NCI-H2171 treated with DMSO at 0.1 percent for 48 hours (cell line): ENCODE data around the gene ARHGAP10.
"Not testable (repeated sequence)": the region's sequence is repeated elsewhere in the genome, so short reads cannot be mapped to it uniquely, and the experiment has no call there.

ENCODE experiments used
- DNase-seq: peaks from one replicate; lab custom pipeline; 2025; lab: John Stamatoyannopoulos, UW

ARHGAP10 gene

GRCh38 chr4:147853706-147854105, 121.8 kb downstream of the ARHGAP10 start:
- no peak for DNase-seq

- no peak for DNase-seq
Measured at GRCh38 chr4:147854154-147854553, 122.3 kb downstream of the ARHGAP10 start.

DNA sequence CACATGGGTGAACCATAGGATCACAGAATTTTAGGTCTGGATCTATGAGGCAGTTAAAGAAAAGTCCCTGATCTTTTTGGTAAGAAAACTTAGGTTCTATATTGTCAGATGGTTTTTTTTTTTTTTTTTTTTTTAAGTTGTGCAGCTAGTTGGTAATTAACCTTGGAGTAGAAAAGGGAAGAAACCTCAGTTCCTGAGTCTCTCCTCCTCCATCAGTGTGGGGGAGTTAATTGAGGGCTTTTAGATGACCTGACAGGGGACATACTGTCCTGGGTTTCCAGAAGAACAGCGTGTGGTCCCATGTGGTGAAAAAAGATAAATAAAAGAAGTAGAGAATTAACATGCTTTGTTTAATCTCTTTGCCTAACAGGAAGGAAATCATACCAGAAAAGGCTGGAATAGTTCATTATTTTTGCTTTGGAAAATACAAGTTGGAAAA, 123.7 kb downstream of the ARHGAP10 start:
- DNase-seq: no peak

DNA sequence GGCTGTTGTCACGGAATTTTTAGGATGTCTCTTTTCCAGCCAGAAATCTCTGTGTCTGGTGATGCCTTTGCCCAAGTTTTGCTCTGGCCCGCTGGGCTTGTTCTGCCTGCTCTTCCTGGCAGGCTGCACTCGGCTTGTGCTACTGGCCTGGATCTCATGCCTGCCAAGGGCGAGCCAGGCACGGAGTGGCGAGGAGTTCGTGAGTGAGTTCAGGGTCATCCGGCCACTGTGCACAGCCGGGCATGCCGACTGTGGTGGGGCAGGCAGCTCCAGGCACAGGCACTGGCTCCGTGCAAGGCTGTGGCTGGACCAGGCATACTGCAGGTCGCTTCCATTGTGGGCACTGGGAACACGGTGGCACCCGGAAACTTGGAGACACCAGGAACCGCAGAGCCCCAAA, 129.1 kb downstream of the ARHGAP10 start:
- no peak for DNase-seq

- no peak for DNase-seq
Measured at GRCh38 chr4:147862043-147862692, 130.3 kb downstream of the ARHGAP10 start.

GRCh38 chr4:147863111-147863747, 131.3 kb downstream of the ARHGAP10 start:
- no peak for DNase-seq

DNA sequence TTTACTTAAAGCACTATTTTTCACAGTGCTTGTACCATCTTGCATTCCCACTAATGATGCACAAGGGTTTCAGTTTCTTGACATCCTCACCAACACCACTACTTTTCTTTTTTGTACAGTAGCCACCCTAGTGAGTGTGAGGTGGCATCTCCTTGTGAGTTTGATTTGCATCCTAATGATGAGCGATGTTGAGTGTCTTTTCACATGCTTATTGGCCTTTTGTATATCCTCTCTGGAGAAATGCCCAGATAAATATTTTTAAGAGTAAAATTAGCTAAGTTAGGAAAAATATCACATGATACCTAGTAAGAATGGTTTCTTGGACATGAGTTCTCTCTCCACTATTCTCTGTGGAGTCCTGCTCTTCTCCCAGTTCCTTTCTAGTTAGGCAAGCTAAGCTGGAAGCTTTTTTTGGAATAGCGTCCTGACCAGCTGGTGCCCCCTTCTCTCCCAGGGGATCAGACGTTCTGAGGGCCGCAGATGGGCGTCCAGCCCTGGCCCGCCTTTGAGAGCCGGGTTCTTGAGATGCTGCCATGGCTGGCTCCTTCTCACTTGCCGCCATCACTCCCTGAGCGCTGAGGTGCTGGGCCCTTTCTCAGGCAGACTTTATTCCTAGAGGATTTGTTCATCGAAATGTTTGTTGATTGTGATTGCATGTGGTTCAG, 132.1 kb downstream of the ARHGAP10 start:
- DNase-seq: no peak

- DNase-seq: no peak
Measured at GRCh38 chr4:147864607-147865006, 132.7 kb downstream of the ARHGAP10 start.

DNA sequence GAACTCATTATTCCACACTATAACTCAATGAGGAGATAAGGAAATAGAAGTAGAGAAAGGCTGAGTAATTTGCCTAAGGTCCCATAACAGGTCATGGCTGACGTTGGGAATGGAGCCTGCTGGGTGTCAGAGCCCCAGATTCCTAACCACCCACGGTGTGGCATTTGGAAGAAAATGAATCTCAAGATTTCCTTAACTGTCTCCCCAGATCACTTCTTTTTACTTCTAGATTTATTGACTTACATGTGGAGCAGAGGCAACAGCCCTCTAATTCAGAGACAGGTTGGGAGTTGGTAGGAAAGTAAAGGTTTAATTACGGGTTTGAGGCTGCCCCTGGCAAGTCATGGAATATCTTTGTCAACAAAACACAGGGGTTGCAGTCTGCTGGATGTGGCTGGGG, 134.0 kb downstream of the ARHGAP10 start:
- DNase-seq: no peak

GRCh38 chr4:147866532-147867271, 134.8 kb downstream of the ARHGAP10 start:
- peak; percentile 69 for DNase-seq

DNA sequence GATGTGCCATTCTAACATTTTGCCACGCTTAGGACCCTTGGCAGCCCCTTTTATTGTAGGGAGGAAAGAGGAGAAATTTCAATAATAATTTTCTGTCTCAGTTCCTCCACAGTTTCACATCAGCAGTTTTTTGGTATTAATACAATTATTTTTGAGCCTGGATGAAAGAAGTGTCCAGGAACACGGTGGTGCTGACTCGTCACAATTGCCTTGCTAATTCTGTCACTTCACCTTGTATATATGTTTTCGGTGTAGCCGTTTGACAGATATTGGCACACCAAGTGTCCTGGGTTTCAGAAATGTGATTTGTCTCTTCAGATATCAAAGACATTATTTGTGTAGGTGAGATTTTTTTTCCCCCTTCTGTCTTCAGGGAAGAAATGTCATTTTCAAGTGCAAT, 142.2 kb downstream of the ARHGAP10 start:
- no peak for DNase-seq

- no peak for DNase-seq
Measured at GRCh38 chr4:147877308-147877771, 145.5 kb downstream of the ARHGAP10 start.

GRCh38 chr4:147879676-147880075, 147.8 kb downstream of the ARHGAP10 start:
- no peak for DNase-seq

DNA sequence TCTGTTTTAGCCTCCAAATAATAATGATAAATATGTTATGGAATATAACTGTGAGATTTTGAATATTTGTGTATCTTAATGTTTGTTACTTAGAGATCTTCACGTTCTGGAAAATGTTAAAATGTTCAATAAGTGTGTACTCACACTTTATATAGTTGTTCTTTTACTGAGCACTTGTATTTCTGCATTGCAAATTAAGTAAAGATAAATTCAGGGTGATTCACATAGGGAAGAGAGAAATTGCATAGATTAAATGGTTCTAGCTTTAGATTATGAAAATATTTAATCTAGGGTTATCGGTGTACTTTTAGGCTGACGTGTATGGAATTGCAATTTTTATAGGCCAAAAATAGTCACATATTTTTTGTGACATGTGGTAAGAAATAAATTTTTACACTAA, 148.6 kb downstream of the ARHGAP10 start:
- DNase-seq: no peak

DNA sequence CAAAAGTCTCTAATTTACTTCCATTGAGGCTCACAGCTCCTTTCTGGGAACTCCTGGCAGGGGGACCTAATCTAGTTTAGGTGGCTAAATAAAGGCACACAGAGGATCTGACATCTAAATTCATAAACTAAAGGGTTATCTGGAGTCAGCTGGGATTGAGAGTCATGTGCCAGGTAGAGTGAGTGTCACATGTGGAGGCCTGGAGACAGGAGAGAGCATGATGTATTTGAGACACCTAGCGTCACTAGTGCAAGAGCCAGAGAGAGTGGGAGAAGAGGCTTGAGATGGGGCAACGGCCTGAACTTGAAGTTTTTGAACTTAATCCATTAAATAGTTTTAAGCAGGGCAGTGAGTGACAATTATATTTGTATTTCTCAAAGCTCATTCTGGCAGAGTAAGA, 152.6 kb downstream of the ARHGAP10 start:
- no peak for DNase-seq

- DNase-seq: not testable (repeated sequence)
Measured at GRCh38 chr4:147885216-147885615, 153.3 kb downstream of the ARHGAP10 start.

DNA sequence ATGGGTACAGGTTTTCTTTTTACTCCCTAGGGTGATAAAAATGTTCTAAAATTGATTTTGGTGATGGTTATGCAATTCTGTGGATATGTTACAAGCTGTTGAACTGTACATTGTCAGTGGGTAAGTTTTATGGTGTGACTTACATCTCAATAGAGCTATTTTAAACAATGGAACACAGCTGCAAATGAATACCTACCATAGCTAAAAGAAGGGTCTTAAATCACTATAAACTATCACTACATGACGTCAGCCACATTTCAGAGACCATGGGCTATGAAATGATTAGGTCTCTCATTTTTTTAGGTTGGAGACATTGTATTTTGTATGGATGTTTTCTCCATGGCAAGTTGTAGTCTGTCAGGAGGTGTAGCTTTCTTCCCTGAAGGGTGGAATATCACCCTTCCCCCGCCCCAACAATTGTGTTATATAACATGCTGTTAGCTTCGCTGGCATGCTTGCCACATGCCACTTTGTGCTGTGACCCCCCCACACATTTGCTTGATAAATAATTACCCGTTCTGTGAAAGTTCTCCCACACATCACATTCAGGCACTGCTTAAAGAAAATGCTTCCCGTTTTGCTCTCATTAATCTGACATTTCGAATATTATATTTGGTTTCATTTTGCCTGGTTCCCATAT, 159.7 kb downstream of the ARHGAP10 start:
- DNase-seq: no peak

DNA sequence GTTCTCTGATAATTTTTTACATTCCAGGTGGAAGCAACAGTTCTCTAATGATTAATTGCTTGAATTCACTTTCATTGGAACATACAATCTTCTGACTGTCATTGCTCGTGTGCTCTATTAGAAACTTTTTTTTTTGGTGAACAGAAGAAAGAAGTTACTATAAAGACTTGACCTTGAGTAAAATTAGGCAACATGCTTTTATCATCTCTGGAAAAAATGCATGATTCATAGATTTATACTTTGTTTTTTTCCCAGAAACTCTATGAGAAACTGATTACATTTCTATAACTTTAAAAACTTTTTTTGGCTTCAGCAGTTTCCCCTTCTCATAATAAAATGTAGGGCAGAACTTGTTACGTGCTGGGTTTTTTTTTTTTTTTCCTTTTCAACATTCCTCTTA, 167.6 kb downstream of the ARHGAP10 start:
- DNase-seq: no peak

DNA sequence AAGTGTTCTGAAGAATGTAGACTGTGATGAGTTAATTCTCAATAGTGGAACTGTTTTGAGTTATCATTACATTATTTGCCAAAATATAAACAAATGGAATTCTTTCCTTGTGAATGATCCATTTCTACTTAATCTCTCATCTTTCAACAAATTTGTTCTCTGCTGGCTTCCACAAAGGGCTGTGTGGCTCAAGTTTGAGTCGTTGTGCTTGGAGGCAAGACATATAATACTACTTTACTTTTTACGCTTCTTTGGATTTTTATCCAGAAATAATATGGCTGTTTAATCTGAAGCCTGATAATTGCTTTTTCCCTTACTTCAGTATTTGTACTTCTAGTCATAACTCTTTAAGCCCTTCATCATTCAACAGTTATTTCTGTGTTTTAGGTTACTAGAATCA, 169.5 kb downstream of the ARHGAP10 start:
- DNase-seq: no peak

GRCh38 chr4:147901916-147902315, 170.0 kb downstream of the ARHGAP10 start:
- DNase-seq: no peak

DNA sequence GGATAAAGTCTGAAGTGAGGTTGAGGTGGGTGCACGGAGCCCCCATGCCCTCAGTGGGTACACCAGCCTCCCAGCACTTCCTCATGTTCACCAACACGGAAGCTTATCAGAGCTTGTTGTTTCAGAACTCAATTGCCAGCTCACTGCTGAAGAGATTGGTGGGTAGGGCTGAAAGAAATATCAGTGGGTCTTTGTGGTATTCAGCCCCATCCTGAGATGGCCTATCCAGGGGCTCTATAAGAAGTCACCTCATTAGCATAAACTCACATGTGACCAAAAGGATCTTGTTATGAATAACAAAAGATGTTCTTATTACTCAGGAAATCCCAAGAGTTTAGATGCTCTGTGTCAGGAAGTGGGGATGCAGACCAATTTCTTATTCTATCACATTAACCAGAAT, 177.3 kb downstream of the ARHGAP10 start:
- no peak for DNase-seq

DNA sequence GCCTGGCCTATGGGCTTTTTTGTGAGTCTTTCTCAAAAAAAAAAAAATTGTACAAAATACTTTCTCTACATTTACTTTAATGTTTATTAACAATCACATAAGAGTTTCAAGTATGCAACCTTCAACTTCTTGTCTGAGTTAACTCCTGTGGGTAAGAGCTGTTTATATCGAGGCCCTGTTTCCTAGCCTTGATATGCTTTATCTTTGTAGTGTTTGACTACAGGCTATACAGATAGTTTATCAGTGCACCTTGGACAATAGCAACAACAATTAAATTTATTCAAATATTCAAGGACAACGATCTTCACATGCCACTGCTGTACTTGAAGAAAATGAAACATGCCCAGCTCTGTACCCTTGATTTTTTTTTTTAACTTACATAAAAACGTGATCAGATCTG, 178.4 kb downstream of the ARHGAP10 start:
- no peak for DNase-seq
